PC-3 (cell line): Measurements from ENCODE around the gene MRPS31.

ENCODE experiments used
- EZH2 ChIP-seq: fragments of 300-600 bp; sonication (generic); IDR thresholded peaks from one replicate; pipeline ENCODE4 v1.6.1; 2017; ENCODE audit warnings: antibody characterized with exemption, mild to moderate bottlenecking, low read length; ENCODE audit not compliant: unreplicated experiment
- TF ChIP-seq, protein P1 (sequence below): fragments of 300-600 bp; sonication (generic); conservative IDR thresholded peaks from 2 replicates; pipeline ENCODE4 v1.5.1; 2017; ENCODE audit warnings: antibody characterized with exemption, low read depth, mild to moderate bottlenecking, low read length

DNA sequence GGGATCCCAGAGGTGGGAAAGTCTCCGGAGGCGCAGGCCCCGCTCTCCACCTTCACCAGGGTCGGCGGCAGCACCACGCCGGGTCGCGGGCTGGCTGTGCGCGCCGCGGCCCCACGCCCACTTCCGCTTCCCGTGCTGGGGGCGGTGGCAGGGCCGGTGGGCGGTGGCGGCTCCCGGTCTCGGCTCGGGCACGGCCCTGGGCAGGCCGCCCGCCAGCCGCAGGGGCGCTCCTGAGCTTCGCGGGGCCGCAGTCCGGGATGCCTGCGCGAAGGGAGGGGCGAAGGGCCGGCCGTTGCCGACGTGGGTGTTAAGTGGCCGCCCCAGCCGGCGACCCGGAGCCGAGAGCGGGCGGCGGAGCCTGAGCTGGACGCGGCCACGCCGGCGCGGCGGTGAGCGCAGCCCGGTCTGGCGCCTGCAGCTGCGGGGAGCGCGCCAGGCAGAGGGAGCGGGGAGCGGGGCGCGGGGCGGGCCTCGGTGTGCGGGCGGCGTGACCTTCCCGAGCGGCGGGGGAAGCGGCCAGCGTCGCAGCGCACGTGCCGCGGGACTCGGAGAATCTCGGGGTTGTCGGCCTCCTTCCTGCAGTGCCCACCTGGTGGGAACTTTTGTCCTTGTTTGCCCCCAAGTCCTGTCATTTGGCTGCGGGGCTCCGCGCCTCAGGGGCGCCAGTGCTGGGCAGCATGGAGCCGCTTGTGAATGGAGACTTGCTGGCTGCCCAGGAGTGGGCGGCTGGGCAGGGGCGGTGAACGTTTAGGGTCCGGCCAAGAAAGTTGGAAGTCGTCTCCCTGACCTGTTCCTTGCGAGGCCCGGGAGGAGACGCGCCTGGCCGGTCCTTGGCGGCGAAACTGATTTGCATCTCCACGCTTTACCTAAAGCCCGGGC is 18.5 kb upstream of the MRPS31 start, which contains the start of gene SLC25A15:
- TF ChIP-seq, protein P1, sequence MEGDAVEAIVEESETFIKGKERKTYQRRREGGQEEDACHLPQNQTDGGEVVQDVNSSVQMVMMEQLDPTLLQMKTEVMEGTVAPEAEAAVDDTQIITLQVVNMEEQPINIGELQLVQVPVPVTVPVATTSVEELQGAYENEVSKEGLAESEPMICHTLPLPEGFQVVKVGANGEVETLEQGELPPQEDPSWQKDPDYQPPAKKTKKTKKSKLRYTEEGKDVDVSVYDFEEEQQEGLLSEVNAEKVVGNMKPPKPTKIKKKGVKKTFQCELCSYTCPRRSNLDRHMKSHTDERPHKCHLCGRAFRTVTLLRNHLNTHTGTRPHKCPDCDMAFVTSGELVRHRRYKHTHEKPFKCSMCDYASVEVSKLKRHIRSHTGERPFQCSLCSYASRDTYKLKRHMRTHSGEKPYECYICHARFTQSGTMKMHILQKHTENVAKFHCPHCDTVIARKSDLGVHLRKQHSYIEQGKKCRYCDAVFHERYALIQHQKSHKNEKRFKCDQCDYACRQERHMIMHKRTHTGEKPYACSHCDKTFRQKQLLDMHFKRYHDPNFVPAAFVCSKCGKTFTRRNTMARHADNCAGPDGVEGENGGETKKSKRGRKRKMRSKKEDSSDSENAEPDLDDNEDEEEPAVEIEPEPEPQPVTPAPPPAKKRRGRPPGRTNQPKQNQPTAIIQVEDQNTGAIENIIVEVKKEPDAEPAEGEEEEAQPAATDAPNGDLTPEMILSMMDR = no peak
- TF ChIP-seq EZH2 = no peak
